ENCODE measurements around the gene PHKG1.
"Not testable (repeated sequence)": the region's sequence is repeated elsewhere in the genome, so short reads cannot be mapped to it uniquely, and the experiment has no call there.

DNA sequence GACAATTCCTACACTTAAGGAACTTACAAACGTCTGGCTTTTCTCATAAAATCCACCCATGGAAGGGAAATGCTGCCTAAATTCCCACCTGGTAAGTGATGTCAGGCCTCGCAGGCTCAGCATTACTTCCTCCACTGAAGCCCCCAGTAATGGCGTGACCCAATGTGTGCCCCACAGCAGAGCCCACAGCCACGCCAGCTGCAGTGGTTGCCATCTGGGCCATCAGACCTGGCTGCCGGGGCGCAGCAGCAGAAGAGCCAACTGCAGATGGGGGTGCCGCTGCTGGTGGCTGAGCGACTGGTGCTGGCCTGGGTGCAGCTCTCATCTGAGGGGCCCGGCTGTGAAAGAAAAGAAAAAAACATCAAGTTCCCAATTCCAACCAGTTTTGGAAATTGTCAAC, 11.4 kb upstream of the PHKG1 start:
- TF ChIP-seq, protein P1, sequence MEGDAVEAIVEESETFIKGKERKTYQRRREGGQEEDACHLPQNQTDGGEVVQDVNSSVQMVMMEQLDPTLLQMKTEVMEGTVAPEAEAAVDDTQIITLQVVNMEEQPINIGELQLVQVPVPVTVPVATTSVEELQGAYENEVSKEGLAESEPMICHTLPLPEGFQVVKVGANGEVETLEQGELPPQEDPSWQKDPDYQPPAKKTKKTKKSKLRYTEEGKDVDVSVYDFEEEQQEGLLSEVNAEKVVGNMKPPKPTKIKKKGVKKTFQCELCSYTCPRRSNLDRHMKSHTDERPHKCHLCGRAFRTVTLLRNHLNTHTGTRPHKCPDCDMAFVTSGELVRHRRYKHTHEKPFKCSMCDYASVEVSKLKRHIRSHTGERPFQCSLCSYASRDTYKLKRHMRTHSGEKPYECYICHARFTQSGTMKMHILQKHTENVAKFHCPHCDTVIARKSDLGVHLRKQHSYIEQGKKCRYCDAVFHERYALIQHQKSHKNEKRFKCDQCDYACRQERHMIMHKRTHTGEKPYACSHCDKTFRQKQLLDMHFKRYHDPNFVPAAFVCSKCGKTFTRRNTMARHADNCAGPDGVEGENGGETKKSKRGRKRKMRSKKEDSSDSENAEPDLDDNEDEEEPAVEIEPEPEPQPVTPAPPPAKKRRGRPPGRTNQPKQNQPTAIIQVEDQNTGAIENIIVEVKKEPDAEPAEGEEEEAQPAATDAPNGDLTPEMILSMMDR (IDR thresholded peaks at IDR 0.05), result not testable (repeated sequence)
- not testable (repeated sequence) for TF ChIP-seq POLR2A (IDR thresholded peaks at IDR 0.05; ENCODE audit: low read depth)
